ENCODE data around the gene TCF7.

Gene TCF7

GRCh38 chr5:134073404-134073803 is 41.1 kb upstream of the TCF7 start:
- CTCF ChIA-PET: interaction anchor here (0.9 to 3.7 kb wide), 7 partner anchors 8 to 74 kb away, joined by 3 to 22 read pairs (median 3); no protein-coding TSS in a partner anchor
- no peak for TF ChIP-seq CTCF (IDR thresholded peaks at IDR 0.05; ENCODE audit: insufficient read depth, low read length, missing control alignments)
- no peak for DNase-seq (ENCODE audit: low read depth, low spot score)
- POLR2A ChIA-PET: interaction anchor here (0.6 kb wide), 1 partner anchor 43 kb away, joined by 3 read pairs; no protein-coding TSS in a partner anchor
- H3K4me3 ChIP-seq (ENCODE audit: low read depth, low read length): no peak overlapping the region

GRCh38 chr5:134075102-134075501 is 39.4 kb upstream of the TCF7 start:
- ChIA-PET POLR2A (no interaction called here), CTCF (interaction anchor here (1.1 to 3.2 kb wide), 2 partner anchors 35 to 65 kb away, joined by 3 to 18 read pairs; no protein-coding TSS in a partner anchor)
- no peak for TF ChIP-seq CTCF (IDR thresholded peaks at IDR 0.05; ENCODE audit: insufficient read depth, low read length, missing control alignments)
- DNase-seq (ENCODE audit: low read depth, low spot score): no peak
- H3K4me3 ChIP-seq (ENCODE audit: low read depth, low read length): no peak overlapping the region

DNA sequence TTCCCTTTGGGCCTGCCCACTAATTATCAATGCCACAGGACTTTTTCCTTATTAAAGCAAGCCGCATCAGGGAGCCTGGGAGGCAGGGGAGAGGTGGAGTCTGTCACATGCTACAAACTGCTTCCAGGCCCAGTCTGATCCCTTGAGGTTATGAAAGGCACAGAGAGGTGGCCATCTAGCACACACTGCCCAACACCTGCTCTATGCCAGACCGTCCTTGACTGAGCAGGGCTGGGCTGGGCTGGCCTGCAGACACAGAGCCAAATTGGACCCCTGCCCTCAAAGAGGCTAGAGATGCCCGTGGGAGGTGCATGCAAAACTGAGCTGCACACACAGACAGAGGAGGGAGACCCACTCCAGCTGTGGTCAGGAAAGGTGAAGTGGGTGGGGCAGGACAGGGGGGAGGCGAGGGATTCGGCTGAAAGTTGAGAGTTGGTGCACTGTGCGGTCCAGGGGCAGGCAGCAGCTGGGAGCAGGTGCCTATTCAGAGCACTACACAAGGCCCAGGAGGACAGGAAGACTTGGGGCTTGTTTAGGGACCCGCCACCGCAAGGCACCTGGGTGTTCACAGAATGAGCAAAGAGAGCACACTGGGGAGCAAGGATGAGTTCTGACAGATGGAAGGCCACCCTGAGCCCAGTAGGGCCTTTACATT is 36.4 kb upstream of the TCF7 start:
- TF ChIP-seq CTCF (IDR thresholded peaks at IDR 0.05; ENCODE audit: insufficient read depth, low read length, missing control alignments): no peak
- H3K4me3 ChIP-seq (ENCODE audit: low read depth, low read length): no peak overlapping the region
- CTCF ChIA-PET: interaction anchor here (1.9 kb wide), 1 partner anchor 38 kb away, joined by 7 read pairs; no protein-coding TSS in a partner anchor
- DNase-seq (ENCODE audit: low read depth, low spot score): no peak
- POLR2A ChIA-PET: no interaction called here

GRCh38 chr5:134079748-134080581 is 34.5 kb upstream of the TCF7 start:
- H3K4me3 ChIP-seq (ENCODE audit: low read depth, low read length): no peak overlapping the region

DNA sequence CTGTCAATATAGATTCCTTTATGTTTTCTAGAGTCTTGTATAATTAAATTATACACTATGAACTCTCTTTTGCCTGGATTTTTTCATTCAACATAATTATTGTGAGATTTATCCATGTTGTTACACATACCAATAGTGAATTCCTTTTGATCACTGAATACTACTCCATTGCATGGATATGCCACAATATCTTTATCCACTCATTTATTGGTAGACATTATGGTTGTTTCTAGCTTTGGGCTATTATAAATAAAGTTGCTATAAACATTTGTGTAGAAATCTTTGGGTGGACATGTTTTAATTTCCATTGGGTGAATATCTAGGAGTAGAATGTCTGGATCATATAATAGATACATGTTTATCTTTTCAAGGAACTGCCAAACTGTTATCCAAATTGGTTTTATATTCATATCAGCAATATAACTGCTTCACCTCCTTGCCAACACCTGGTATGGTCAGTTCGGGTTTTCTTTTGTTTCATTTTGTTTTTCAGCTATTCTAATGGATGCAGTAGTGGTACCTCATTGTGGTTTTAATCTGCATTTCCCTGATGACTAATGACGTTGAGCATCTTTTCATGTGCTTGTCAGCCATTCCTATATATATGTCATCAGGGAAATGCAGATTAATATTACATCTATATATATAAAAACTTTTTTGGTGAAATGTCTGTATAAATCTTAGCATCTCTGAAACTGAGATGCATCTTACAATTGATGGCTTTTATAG is 32.1 kb upstream of the TCF7 start:
- no peak for DNase-seq (ENCODE audit: low read depth, low spot score)
- no peak overlapping the region for H3K4me3 ChIP-seq (ENCODE audit: low read depth, low read length)
- ChIA-PET POLR2A (no interaction called here), CTCF (interaction anchor here (0.9 to 1.5 kb wide), 3 partner anchors 19 to 58 kb away, joined by 3 to 5 read pairs (median 3); no protein-coding TSS in a partner anchor)
- no peak for TF ChIP-seq CTCF (IDR thresholded peaks at IDR 0.05; ENCODE audit: insufficient read depth, low read length, missing control alignments)

More at GRCh38 chr5:134079748-134080581, 34.5 kb upstream of the TCF7 start:
- ChIA-PET CTCF (interaction anchor here (0.6 to 1.9 kb wide), 2 partner anchors 35 to 40 kb away, joined by 3 to 9 read pairs; no protein-coding TSS in a partner anchor), POLR2A (no interaction called here)
- no peak for TF ChIP-seq CTCF (IDR thresholded peaks at IDR 0.05; ENCODE audit: insufficient read depth, low read length, missing control alignments)
- DNase-seq (ENCODE audit: low read depth, low spot score): no peak
